Measurements from ENCODE around the gene IGF2BP2. TPM values are rescaled to one million over a fixed set of nuclear protein-coding genes. Genes with fewer than 3 reads are reported as not detected.

IGF2BP2 gene
- total and polyA plus RNA-seq, 9 of the 15 experiments (the other 6 are each of a cell fraction or from before 2014, with no cell fraction given): 3.2 to 59.6 (median 30.5) TPM

GRCh38 chr3:185824051-185825005 is 514 bp downstream of the IGF2BP2 start (continued):
- TF ChIP-seq ZNF407 (IDR thresholded peaks at IDR 0.05; ENCODE audit: low read depth) (no peak), ZNF41 (CRISPR knock-in tag; conservative IDR thresholded peaks at IDR 0.05) (no peak), ZKSCAN1 (IDR thresholded peaks at IDR 0.05; ENCODE audit: low read depth, low read length) (no peak), L3MBTL2 (IDR thresholded peaks at IDR 0.05) (peak; percentile 42; the same call in 1 of the 2 replicates), BRD9 (IDR thresholded peaks at IDR 0.05; ENCODE audit: low read depth, partially characterized antibody) (no peak), PHF21A (IDR thresholded peaks at IDR 0.05; ENCODE audit: borderline replicate concordance, low read depth) (0 out of 2 replicates have a peak, but pooled peaks have one; percentile 27), ZNF77 (CRISPR knock-in tag; IDR thresholded peaks at IDR 0.05) (no peak), ARHGAP35 (IDR thresholded peaks at IDR 0.05; ENCODE audit: partially characterized antibody) (no peak), PREB (CRISPR knock-in tag; IDR thresholded peaks at IDR 0.05) (no peak), HDAC1 (IDR thresholded peaks at IDR 0.05) (no peak), RREB1 (CRISPR knock-in tag; IDR thresholded peaks at IDR 0.05) (no peak), ZNF431 (CRISPR knock-in tag; IDR thresholded peaks at IDR 0.05) (no peak)
